ENCODE measurements around the gene SGCD. TPM values are rescaled to one million over a fixed set of nuclear protein-coding genes. Genes with fewer than 3 reads are reported as not detected.

Gene SGCD
- total RNA-seq, 1 donor from 2014 or later: 8.8 TPM

DNA sequence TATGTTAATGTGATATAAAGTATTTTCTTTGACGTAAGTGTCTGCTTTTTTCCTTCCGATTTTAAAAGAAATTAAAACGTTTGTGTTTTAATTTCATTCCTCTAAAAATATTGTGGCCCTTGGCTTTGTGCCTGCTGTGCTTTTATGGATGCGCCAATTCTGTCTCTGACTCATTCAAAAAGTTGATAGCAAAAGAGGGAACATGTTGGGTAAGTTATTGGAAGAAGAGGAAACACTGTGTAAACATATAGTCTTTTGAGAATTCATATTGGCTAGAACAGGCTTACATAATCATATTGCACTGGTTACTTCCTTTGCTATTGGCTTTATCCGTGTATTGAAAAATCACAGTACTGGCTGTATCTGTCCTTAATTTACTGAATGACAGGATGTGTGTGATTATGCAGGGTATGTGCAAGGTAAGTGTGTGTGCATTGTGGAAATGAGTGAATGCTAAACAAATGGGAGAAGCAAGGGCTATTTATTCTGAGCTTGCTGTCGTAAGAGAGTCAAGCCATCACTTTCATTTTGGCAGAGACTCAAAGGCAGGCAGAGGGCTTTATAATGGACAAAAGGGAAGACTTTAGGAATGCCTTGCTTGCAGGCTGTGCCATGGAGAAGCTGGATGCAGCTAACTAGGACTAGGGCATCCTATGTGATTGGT, 67.8 kb downstream of the SGCD start:
- Mint-ChIP-seq H3K9me3 (peaks cover 6% of the 10 kb centered on the region), H3K4me1 (ENCODE audit: unreplicated experiment) (peaks cover 12% of the 10 kb centered on the region), H3K4me3 (no peak overlapping the region), H3K36me3 (no peaks in the 10 kb centered on the region), H3K27ac (no peak overlapping the region), H3K27me3 (no peaks in the 10 kb centered on the region)
- no peak for DNase-seq (ENCODE audit: extremely low spot score, unreplicated experiment)
- TF ChIP-seq, protein P1, sequence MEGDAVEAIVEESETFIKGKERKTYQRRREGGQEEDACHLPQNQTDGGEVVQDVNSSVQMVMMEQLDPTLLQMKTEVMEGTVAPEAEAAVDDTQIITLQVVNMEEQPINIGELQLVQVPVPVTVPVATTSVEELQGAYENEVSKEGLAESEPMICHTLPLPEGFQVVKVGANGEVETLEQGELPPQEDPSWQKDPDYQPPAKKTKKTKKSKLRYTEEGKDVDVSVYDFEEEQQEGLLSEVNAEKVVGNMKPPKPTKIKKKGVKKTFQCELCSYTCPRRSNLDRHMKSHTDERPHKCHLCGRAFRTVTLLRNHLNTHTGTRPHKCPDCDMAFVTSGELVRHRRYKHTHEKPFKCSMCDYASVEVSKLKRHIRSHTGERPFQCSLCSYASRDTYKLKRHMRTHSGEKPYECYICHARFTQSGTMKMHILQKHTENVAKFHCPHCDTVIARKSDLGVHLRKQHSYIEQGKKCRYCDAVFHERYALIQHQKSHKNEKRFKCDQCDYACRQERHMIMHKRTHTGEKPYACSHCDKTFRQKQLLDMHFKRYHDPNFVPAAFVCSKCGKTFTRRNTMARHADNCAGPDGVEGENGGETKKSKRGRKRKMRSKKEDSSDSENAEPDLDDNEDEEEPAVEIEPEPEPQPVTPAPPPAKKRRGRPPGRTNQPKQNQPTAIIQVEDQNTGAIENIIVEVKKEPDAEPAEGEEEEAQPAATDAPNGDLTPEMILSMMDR (conservative IDR thresholded peaks at IDR 0.05): no peak

DNA sequence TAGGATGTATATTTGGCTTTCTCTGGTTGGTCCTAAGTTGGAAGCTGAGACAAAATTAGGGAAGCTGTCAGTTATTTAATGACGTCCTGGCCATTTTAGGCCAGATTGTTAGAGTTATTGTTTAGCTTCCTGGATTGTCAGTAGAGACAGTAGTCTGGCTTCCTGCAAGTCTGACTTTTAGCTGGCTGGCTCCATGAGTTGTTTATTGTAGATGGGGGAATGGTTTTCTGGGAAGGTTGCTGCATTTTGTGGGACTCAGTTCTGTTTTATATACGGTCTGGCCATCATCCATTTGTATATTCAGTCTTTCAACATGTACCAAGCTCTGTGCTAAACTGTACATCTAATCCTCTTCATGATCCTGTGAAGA, 68.3 kb downstream of the SGCD start:
- H3K4me3 Mint-ChIP-seq: no peak overlapping the region
- DNase-seq (ENCODE audit: extremely low spot score, unreplicated experiment): no peak
- H3K27ac Mint-ChIP-seq: no peak overlapping the region
- no peaks in the 10 kb centered on the region for H3K36me3 Mint-ChIP-seq
- H3K27me3 Mint-ChIP-seq: no peaks in the 10 kb centered on the region
- peaks cover 6% of the 10 kb centered on the region for H3K9me3 Mint-ChIP-seq
- H3K4me1 Mint-ChIP-seq (ENCODE audit: unreplicated experiment): peaks cover 10% of the 10 kb centered on the region
- TF ChIP-seq, protein P1 (conservative IDR thresholded peaks at IDR 0.05): no peak

DNA sequence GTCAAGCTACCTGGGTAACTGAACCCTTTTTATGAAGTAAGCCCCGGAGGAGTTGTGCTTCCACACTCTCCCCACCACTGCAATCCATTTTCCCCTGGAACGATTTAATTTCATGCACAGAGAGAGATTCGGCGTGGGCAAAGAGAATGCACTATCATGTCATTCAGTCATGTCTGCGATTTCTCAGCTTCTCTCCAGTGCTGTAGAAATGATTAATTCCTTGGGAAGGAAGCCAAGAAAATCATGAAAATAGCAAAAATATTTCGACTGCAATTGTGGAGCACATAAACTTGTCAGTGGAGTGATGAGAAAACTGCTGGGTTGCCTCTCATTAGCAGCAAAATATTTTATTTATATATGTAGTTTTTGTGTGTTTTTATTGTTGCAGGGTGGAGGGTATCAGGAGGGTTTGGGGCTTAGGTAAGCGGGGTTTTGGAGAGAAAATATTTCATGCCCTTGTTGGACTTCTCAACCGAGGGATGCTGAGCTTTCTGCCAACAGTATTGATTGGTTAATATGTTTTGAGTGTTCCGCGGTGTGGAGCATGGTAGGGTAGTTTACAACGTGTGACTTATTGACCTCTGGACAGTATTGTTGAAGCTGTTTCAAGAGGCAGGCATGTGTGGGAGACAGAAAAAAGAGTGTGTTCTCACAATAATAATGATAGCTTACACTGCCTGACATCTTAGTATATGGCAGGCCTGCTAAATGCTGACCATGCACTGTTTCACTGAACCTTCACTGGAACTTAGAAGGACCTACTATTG, 69.3 kb downstream of the SGCD start:
- DNase-seq (ENCODE audit: extremely low spot score, unreplicated experiment): no peak
- TF ChIP-seq, protein P1 (conservative IDR thresholded peaks at IDR 0.05): no peak
- no peak overlapping the region for H3K27ac Mint-ChIP-seq

DNA sequence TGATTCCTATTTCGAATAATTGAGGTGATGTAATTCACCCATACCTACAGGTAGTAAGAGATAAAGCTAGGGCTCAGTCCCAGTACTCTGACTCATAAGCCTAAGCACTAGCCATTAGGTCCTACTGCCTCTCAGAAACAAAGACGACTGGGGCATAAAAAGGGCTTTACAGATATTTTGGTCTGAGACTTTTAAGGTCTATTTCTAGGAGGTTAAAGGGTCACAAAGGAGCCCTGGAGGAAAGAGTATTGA, 69.8 kb downstream of the SGCD start:
- H3K9me3 Mint-ChIP-seq: peaks cover 6% of the 10 kb centered on the region
- no peak overlapping the region for H3K4me3 Mint-ChIP-seq
- TF ChIP-seq, protein P1 (conservative IDR thresholded peaks at IDR 0.05): no peak
- no peaks in the 10 kb centered on the region for H3K27me3 Mint-ChIP-seq
- H3K27ac Mint-ChIP-seq: no peak overlapping the region
- H3K4me1 Mint-ChIP-seq (ENCODE audit: unreplicated experiment): peaks cover 10% of the 10 kb centered on the region
- DNase-seq (ENCODE audit: extremely low spot score, unreplicated experiment): no peak
- no peaks in the 10 kb centered on the region for H3K36me3 Mint-ChIP-seq

More for the DNA sequence above, 69.3 kb downstream of the SGCD start:
- no peaks in the 10 kb centered on the region for H3K27me3 Mint-ChIP-seq
- no peak overlapping the region for H3K4me3 Mint-ChIP-seq
- H3K36me3 Mint-ChIP-seq: no peaks in the 10 kb centered on the region
- H3K9me3 Mint-ChIP-seq: peaks cover 6% of the 10 kb centered on the region
- H3K4me1 Mint-ChIP-seq (ENCODE audit: unreplicated experiment): peaks cover 10% of the 10 kb centered on the region

DNA sequence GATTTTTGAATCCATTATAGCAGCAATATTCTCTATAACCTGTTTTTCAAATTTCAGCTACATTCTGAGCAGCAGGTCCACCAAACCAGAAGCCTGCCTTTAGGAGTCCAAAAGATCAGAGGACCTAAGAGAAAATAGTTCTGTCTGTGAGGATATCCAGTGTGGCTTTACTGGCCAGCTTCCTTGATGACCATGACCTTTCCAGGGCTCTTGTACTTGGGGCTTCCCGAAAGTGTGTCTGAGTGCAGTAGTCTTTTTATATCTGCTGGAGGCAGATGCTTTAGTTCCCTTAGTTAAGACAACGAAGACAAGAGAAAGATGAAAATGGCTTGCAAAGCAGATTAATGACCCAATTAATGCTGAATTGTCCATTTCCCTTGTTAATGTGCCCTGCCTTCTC, 72.4 kb downstream of the SGCD start:
- Mint-ChIP-seq H3K4me1 (ENCODE audit: unreplicated experiment) (peaks cover 23% of the 10 kb centered on the region), H3K36me3 (no peaks in the 10 kb centered on the region), H3K9me3 (peaks cover 6% of the 10 kb centered on the region), H3K27ac (no peak overlapping the region), H3K27me3 (no peaks in the 10 kb centered on the region), H3K4me3 (no peak overlapping the region)
- TF ChIP-seq, protein P1 (conservative IDR thresholded peaks at IDR 0.05): no peak
- no peak for DNase-seq (ENCODE audit: extremely low spot score, unreplicated experiment)

All from type B pancreatic cell (in vitro differentiated cells).